GM23338 (cell line): ENCODE measurements around the gene TYW1B. TPM values are rescaled to one million over a fixed set of nuclear protein-coding genes. Genes with fewer than 3 reads are reported as not detected.

Experiments used
- microRNA-seq: library from miRNA; unstranded; fragments of <30 nt; microRNA quantifications from one replicate; pipeline ENCODE4, GENCODE V29; 2017
- polyA plus RNA-seq: library from polyadenylated mRNA; unstranded; fragments of >200 nt; fragmentation: Nextera tagmentation; extraction: Ambion mirVana; gene quantifications from 2 replicates; pipeline ENCODE4 v1.2.1, GENCODE V29; 2016
- small RNA-seq: library from RNA; depleted of rRNA; stranded (forward); fragments of <200 nt; gene quantifications from one replicate; pipeline ENCODE3, GENCODE V24; 2014; ENCODE audit warnings: low replicate concordance
- total RNA-seq: library from RNA; depleted of rRNA; stranded (reverse); fragments of >200 nt; shearing (Covaris generic); gene quantifications from 2 replicates; pipeline ENCODE4 v1.2.3, GENCODE V29; 2014; rRNA removed

The TYW1B gene
- total and polyA plus RNA-seq, 2 experiments from 2014 or later: 2.8 to 5.6 TPM

Small RNA genes within 50 kb of the gene (microRNA-seq; reads per million reads assigned to microRNA genes)
- gene MIR4650-2: not detected

Small RNA genes within 50 kb of the gene (small RNA-seq; reads per million reads assigned to genes)
- gene AC211469.2 (not detected), gene MIR4650-2 (not detected), gene RN7SL377P (not detected), gene RN7SL625P (not detected)

Other genes starting within 250 kb of the TYW1B start
- 37.1 and 39.8 TPM in 2 replicates for gene POM121, start 96.9 kb upstream of the TYW1B start, total RNA-seq
- gene POM121, start 96.9 kb upstream of the TYW1B start, polyA plus RNA-seq: 24.1 and 24.5 TPM in 2 replicates
- gene TRIM74, start 141.3 kb upstream of the TYW1B start, total RNA-seq: not detected in 2 replicates
- not detected in 2 replicates for gene TRIM74, start 141.3 kb upstream of the TYW1B start, polyA plus RNA-seq
- gene SPDYE8, start 201.6 kb upstream of the TYW1B start, total RNA-seq: not detected in 2 replicates
- gene SPDYE8, start 201.6 kb upstream of the TYW1B start, polyA plus RNA-seq: 0.14 and 0.34 TPM in 2 replicates
- not detected in 2 replicates for gene SPDYE11, start 229.7 kb upstream of the TYW1B start, total RNA-seq
- 0.92 and 1.4 TPM in 2 replicates for gene SPDYE11, start 229.7 kb upstream of the TYW1B start, polyA plus RNA-seq